Activated T-helper 1 cell treated with Interleukin-2 at 50 U/mL for 16 hours (primary cell): ENCODE measurements around the gene MIOS.

Source experiments
- DNase-seq: peaks from one replicate; pipeline ENCODE4 v3.0.0-alpha.2; 2020; ENCODE audit warnings: low read depth

The MIOS gene

DNA sequence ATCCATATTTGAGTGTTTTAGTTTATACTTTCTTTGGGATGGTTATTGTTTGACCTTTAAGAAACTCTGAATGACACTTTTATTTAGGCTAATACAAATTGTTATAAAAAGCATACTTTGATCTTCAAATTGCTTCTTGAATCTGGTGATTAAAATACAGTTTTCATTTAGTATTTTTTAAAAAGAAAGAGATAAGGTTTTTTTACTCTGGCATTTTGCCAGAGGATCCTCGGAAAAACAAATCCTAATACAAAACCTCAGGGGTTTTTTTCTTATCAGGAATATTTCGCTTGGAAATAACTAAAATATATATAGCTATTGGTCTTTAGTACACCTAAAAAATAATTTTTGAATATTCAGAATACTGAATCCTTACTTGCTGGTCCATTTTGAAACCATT lies 17.0 kb downstream of the MIOS start:
- no peak for DNase-seq

- no peak for DNase-seq
These were observed 18.0 kb downstream of the MIOS start for GRCh38 chr7:7584653-7585052.

- DNase-seq: no peak
These were observed 18.7 kb downstream of the MIOS start for GRCh38 chr7:7585241-7585928.

DNA sequence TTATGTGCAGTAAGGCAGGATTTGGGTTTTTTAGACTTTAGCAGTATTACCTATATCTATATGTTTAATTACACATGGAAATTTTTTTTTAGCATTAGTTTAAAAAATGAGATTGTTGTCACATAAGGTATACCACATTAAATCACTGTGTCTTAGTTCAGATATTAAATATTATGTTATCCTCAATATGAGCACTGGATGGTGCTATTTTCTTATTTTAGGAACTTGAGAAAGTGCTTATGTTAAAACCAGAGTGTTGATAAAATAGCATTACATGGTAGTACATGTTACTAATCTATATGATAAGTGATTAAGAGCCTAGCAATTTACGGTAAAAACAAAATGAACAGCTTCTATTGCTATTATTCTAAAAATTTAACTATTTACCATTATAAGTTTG lies 28.8 kb downstream of the MIOS start:
- DNase-seq: no peak

DNA sequence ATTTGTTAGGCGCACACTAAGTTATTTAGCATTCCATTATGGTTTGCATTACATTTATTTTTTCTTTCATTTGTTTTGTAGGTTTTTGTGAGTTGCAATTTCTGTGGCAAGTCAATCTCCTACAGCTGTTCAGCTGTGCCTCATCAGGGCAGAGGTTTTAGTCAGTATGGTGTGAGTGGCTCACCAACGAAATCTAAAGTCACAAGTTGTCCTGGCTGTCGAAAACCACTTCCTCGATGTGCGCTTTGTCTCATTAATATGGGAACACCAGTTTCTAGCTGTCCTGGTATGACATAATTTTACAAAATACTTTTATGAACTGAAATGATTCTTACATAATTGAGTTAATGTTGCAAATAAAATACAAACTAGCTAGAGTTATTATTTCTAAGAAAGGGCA lies 29.5 kb downstream of the MIOS start:
- DNase-seq: no peak

DNA sequence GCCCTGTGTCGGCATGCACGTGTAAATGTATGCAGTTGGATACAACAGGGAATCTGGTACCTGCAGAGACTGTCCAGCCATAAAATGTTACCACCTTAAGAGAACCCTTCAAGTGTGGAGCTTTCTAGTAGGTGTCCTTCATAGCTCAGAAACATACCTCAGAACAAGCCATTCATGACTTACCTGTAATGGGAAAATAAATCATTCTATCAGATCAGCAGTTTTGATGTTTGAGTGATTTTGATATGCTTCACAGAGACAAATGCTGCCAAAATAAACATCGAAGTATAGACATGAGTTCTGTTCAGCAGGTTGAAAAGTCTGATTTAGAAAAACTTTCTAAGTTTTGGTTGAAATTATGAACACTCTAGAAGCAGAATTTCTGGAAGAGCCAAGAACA lies 40.3 kb downstream of the MIOS start:
- DNase-seq: no peak

- no peak for DNase-seq
These were observed 42.6 kb downstream of the MIOS start for GRCh38 chr7:7609330-7609729.

- DNase-seq: no peak
These were observed 45.8 kb downstream of the MIOS start for GRCh38 chr7:7612519-7612918.

- no peak for DNase-seq
These were observed 46.5 kb downstream of the MIOS start for GRCh38 chr7:7613210-7613609.

- DNase-seq: no peak
These were observed 47.5 kb downstream of the MIOS start for GRCh38 chr7:7614018-7614741.

- DNase-seq: no peak
These were observed 50.9 kb downstream of the MIOS start for GRCh38 chr7:7617550-7617949.

- no peak for DNase-seq
These were observed 51.7 kb downstream of the MIOS start for GRCh38 chr7:7618410-7618809.

- DNase-seq: no peak
These were observed 53.6 kb downstream of the MIOS start for GRCh38 chr7:7620236-7620635.

GRCh38 chr7:7620644-7621210 lies 54.0 kb downstream of the MIOS start:
- DNase-seq: no peak

DNA sequence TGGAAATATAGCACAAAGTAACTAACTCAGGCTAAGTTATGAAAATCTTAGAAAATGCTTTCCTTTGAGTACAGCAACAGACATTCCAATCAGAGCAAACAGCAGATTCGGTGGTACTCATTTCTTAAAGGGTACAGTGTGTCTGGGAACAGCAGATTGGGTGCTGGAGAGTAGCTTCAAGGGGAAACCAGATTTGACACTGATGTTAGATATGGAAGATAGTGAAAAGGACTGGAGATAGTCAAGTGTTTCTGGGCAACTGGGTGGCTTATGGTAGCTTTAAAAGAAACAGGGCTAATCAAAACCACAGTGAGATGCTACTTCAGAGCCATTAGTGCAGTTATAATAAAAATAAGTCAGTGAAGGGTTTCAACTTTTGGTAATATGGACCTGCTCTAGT lies 61.8 kb downstream of the MIOS start:
- no peak for DNase-seq

DNA sequence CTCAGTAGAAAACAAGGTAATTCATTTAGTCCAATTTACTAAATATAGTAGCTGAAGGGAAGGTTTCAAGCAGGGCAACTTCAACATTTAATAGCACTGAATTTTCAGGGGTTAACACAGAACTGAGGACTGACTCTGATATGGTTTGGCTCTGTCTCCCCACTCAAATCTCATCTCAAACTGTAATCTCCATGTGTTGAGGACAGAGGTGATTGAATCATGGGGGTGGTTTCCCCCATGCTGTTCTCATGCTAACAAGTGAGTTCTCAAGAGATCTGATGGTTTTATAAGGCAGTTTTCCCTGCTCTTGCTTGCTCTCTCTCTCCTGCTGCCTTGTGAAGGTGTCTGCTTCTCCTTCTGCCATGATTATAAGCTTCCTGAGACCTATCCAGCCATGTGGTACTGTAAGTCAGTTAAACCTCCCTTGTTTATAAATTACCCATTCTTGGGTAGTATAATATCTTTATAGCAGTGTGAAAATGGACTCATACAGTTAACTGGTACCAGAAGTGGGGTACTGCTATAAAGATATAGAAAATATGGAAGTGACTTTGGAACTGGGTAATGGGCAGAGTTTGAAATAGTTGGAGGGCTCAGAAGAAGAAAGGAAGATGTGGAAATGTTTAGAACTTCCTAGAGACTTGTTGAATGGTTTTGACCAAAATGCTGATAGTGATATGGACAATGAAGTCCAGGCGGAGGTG lies 64.1 kb downstream of the MIOS start:
- no peak for DNase-seq

GRCh38 chr7:7639421-7639820 lies 72.7 kb downstream of the MIOS start:
- no peak for DNase-seq

GRCh38 chr7:7639847-7640220 lies 73.2 kb downstream of the MIOS start:
- DNase-seq: no peak

- peak; percentile 96 for DNase-seq
These were observed 73.8 kb downstream of the MIOS start, which contains the start of gene UMAD1 for GRCh38 chr7:7640221-7641128. Gene UMAD1 (plus strand): TSS chr7:7640752. CDS start chr7:7673372, 32,620 bp downstream.

GRCh38 chr7:7641129-7641663 lies 74.5 kb downstream of the MIOS start:
- peak; percentile 6 for DNase-seq

- DNase-seq: no peak
These were observed 75.4 kb downstream of the MIOS start for GRCh38 chr7:7642081-7642480.
